ENCODE data around the gene ZNF835. TPM values are rescaled to one million over a fixed set of nuclear protein-coding genes. Genes with fewer than 3 reads are reported as not detected.

The ZNF835 gene
- total and polyA plus RNA-seq, 10 of the 15 experiments (the other 5 are each of a cell fraction or from before 2014, with no cell fraction given): not detected

GRCh38 chr19:56637976-56638555 is 33.5 kb downstream of the ZNF835 start (continued):
- no peak for TF ChIP-seq MEF2A (IDR thresholded peaks at IDR 0.05; ENCODE audit: insufficient read depth, low read depth, low read length)

GRCh38 chr19:56633021-56633420 is 38.5 kb downstream of the ZNF835 start:
- WGBS (ENCODE audit: insufficient coverage, insufficient replicate concordance, low lambda C conversion rate, missing lambda C conversion rate): 0% methylated on average over 1 of the region's 1 CpG
- Histone ChIP-seq H3K27me3 (replicated peaks in 1 of 2; ENCODE audit: control insufficient read depth in 2 of 2, insufficient read depth in 2 of 2, low read length in 1 of 2) (no peaks in the 10 kb centered on the region), H3K4me1 (ENCODE audit: control insufficient read depth, insufficient read depth, low read length) (no peaks in the 10 kb centered on the region), H3K9me3 (replicated peaks; ENCODE audit: control insufficient read depth, insufficient read depth, low read length) (no peaks in the 10 kb centered on the region; the same call in 2 of the 3 replicates), H4K20me1 (ENCODE audit: control insufficient read depth, insufficient read depth) (no peaks in the 10 kb centered on the region), H3K36me3 (ENCODE audit: control insufficient read depth in 2 of 2, insufficient read depth in 2 of 2, low read length in 1 of 2) (no peaks in the 10 kb centered on the region), H3K4me2 (ENCODE audit: control insufficient read depth, insufficient read depth) (no peak overlapping the region), H2AFZ (ENCODE audit: control insufficient read depth, low read depth, low read length) (no peak overlapping the region), H3K27ac (ENCODE audit: control insufficient read depth, insufficient read depth) (no peak overlapping the region), H3K9ac (ENCODE audit: control insufficient read depth, insufficient read depth, low read length) (no peak overlapping the region), H3K79me2 (ENCODE audit: control insufficient read depth, insufficient read depth, low read length) (no peaks in the 10 kb centered on the region), H3K4me3 (no peak overlapping the region)
- ChIA-PET SMC1A (ENCODE audit: uncharacterized antibody, unreplicated experiment) (no interaction called here), CTCF (no interaction called here), POLR2A (interaction anchor here (0.6 kb wide), 1 partner anchor 1712 kb away, joined by 3 read pairs; no protein-coding TSS in a partner anchor), RAD21 (ENCODE audit: unreplicated experiment) (no interaction called here)
- in situ Hi-C loops (cut with MboI) (no loop called here), intact Hi-C loops (cut with micrococcal nuclease; ENCODE audit: unreplicated experiment) (no loop called here)
- FAIRE-seq: no peak
- no peak for TF ChIP-seq USF2 (IDR thresholded peaks at IDR 0.05; ENCODE audit: borderline replicate concordance, low read depth, low read length)
- no peak for TF ChIP-seq TARDBP (IDR thresholded peaks at IDR 0.05; ENCODE audit: borderline replicate concordance)
- no peak for TF ChIP-seq CHD2 (IDR thresholded peaks at IDR 0.05; ENCODE audit: borderline replicate concordance, low read depth, low read length)
- no peak for TF ChIP-seq ZBTB4 (CRISPR knock-in tag; IDR thresholded peaks at IDR 0.05)
- no peak for TF ChIP-seq MTA2 (IDR thresholded peaks at IDR 0.05; ENCODE audit: low read depth)
- TF ChIP-seq GABPA (IDR thresholded peaks at IDR 0.05; ENCODE audit: low read depth): no peak
- TF ChIP-seq MYB (IDR thresholded peaks at IDR 0.05; ENCODE audit: borderline replicate concordance, low read depth, low read length): no peak
- ATAC-seq: no peak
- no TSS peak for BruUV-seq (replicated peaks)
- no peak for DNase-seq (ENCODE audit: low read depth, low spot score)

All from GM12878 (cell line).